ENCODE results near the gene TEX28. TPM values are rescaled to one million over a fixed set of nuclear protein-coding genes. Genes with fewer than 3 reads are reported as not detected.
"Not testable (repeated sequence)": the region's sequence is repeated elsewhere in the genome, so short reads cannot be mapped to it uniquely, and the experiment has no call there.

TEX28 gene
- total RNA-seq, 4 donors from 2014 or later, result not detected

DNA sequence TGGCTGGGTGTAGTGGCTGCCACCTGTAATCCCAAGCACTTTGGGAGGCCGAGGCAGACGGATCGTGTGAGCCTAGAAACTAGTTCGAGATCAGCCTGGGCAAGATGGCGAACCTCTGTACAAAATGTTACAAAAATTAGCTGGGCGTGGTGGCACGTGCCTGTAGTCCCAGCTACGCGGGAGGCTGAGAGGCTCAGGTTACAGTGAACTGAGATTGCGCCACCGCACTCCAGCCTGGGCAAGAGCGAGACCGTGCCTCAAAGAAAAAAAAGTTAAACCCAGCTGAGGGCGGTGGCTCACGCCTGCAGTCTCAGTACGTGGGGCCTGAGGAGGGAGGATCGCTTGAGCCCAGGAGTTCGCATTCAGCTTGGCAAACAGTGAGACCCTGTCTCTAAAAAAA lies 1.8 kb upstream of the TEX28 start:
- Histone ChIP-seq H3K4me1 (no peaks in the 10 kb centered on the region), H3K36me3 (no peaks in the 10 kb centered on the region), H3K27ac (no peak overlapping the region), H3K9me3 (no peaks in the 10 kb centered on the region), H3K4me3 (no peak overlapping the region), H3K27me3 (no peaks in the 10 kb centered on the region)
- WGBS, 2 donors, result 73 to 100% methylated on average over 3 to 13 of the region's 18 CpGs
- intact Hi-C loops (cut with DNase I), result no loop called here
- no peak for TF ChIP-seq POLR2A (IDR thresholded peaks at IDR 0.05)
- TF ChIP-seq CTCF (IDR thresholded peaks at IDR 0.05), result no peak
- no peak for DNase-seq

GRCh38 chrX:154295664-154296310 lies 863 bp upstream of the TEX28 start, which contains the start of gene TKTL1:
TSS of gene TKTL1 (plus strand) at chrX:154295795. CDS start at chrX:154295860, 65 bp downstream.
- Histone ChIP-seq H3K27me3 (no peaks in the 10 kb centered on the region), H3K4me3 (no peak within 1 kb of the TSS), H3K4me1 (no peaks in the 10 kb centered on the region), H3K27ac (no peak within 1 kb of the TSS), H3K9me3 (no peaks in the 10 kb centered on the region), H3K36me3 (no peaks in the 10 kb centered on the region)
- TF ChIP-seq CTCF (IDR thresholded peaks at IDR 0.05) (no peak), POLR2A (IDR thresholded peaks at IDR 0.05) (no peak)
- WGBS, 2 donors, result 60 to 100% methylated on average over 2 to 7 of the region's 37 CpGs
- no peak for DNase-seq
- intact Hi-C loops (cut with DNase I), result no loop called here

DNA sequence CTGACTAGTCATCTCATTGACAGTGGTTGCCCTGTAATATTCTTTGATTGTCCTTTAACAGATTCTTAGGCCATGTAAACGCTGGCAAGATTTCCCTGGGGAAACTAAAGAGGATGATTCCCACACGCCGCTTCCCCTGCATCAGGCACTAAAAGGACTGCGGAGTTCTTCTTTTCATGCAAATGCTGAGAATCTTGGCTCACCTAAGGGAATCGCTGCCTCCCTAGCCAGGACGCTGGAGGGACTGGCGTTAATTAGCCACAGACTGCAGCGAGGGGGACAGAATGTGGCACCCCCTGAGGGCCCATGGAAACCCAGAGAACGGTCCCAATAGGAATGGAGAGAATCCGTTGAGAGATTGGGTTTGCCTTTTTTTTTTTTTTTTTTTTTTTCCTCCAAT lies 8.5 kb downstream of the TEX28 start:
- H3K4me1 ChIP-seq; H3K27ac ChIP-seq; H3K9me3 ChIP-seq; H3K27me3 ChIP-seq; intact Hi-C loops (cut with DNase I); H3K4me3 ChIP-seq; DNase-seq; H3K36me3 ChIP-seq: not testable (repeated sequence)
- WGBS, 2 donors, result no CpG with 5 or more reads among the region's 10 CpGs

DNA sequence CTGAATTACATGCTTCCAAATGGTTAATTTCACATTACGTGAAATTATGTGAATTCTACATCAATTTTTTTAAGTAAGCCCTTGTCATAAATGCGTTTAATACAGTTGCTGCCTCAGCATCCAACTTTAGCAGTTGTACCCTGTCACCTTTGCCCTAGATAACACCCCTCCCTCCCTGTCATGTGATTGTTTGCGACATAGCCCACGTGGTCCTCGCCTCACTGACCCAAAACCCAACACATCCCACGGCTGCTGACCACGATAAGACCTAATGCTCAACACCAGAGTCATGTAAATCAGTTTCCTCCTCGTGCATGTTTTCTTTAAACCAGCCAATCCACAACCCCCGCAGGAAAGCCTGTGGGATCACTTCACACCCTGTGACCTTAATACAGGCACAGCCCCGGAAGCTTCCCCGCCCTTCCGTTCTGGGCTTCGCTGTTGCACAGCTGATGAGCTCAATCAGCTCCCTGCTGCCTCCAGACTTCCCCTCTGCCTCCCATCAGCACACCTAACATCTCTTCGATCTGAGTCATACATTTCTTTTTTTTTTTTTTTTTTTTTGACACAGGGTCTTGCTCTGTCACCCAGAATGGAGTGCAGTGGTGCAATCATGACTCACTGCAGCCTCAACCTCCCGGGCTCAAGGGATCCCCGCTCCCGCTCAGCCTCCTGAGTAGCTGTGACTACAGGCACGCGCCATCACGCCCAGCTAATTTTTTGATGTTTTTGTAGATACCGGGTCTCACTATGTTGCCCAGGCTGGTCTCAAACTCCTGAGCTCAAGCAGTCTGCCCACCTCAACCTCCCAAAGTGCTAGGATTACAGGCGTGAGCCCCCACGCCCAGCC lies 10.2 kb downstream of the TEX28 start:
- H3K9me3 ChIP-seq; H3K36me3 ChIP-seq; H3K27me3 ChIP-seq; H3K4me3 ChIP-seq; intact Hi-C loops (cut with DNase I); DNase-seq; H3K27ac ChIP-seq; H3K4me1 ChIP-seq: not testable (repeated sequence)
- no CpG with 5 or more reads among the region's 23 CpGs for WGBS, 2 donors

- H3K36me3 ChIP-seq; H3K4me3 ChIP-seq; intact Hi-C loops (cut with DNase I); H3K27ac ChIP-seq; H3K4me1 ChIP-seq; H3K9me3 ChIP-seq; DNase-seq; H3K27me3 ChIP-seq: not testable (repeated sequence)
- no CpG with 5 or more reads among the region's 3 CpGs for WGBS, 2 donors
Observed at GRCh38 chrX:154269245-154269644, 25.7 kb downstream of the TEX28 start.

DNA sequence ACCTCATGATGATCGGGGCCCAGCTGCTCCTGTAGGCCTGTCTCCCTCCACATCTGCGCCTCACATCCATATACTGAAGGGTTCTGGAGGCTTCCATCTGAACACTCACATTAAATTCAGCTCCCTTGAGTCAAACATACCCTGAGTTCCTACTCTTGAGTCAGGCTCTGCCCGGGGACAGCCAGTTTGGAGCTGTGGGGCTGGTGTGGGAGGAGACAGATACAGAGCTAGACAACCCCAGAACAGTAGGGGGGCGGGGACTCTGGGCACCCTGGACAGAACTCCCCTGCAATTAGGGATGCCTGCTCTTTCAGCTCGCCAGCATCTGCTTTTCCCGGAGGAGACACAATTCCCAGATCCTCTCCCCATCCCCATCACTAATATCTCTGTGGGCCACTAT lies 31.9 kb downstream of the TEX28 start:
- DNase-seq; intact Hi-C loops (cut with DNase I); H3K4me1 ChIP-seq; H3K9me3 ChIP-seq; H3K4me3 ChIP-seq; H3K36me3 ChIP-seq; H3K27me3 ChIP-seq; H3K27ac ChIP-seq: not testable (repeated sequence)
- WGBS, 2 donors, result no CpG with 5 or more reads among the region's 6 CpGs

- H3K4me1 ChIP-seq; H3K4me3 ChIP-seq; H3K9me3 ChIP-seq; H3K27me3 ChIP-seq; H3K36me3 ChIP-seq; H3K27ac ChIP-seq; intact Hi-C loops (cut with DNase I); DNase-seq: not testable (repeated sequence)
- no CpG with 5 or more reads among the region's 10 CpGs for WGBS, 2 donors
Observed at GRCh38 chrX:154258711-154259110, 36.2 kb downstream of the TEX28 start.

DNA sequence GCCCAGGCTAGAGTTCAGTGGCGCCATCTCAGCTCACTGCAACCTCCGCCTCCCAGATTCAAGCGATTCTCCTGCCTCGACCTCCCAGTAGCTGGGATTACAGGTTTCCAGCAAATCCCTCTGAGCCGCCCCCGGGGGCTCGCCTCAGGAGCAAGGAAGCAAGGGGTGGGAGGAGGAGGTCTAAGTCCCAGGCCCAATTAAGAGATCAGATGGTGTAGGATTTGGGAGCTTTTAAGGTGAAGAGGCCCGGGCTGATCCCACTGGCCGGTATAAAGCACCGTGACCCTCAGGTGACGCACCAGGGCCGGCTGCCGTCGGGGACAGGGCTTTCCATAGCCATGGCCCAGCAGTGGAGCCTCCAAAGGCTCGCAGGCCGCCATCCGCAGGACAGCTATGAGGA lies 37.6 kb downstream of the TEX28 start, which contains the start of gene OPN1MW3:
Gene OPN1MW3 (plus strand): TSS at position 301 of the 400 bp plus-strand sequence. CDS start 38 bp downstream, at position 339.
- intact Hi-C loops (cut with DNase I); DNase-seq; H3K4me1 ChIP-seq; H3K27ac ChIP-seq; H3K36me3 ChIP-seq; H3K27me3 ChIP-seq; H3K4me3 ChIP-seq; H3K9me3 ChIP-seq: not testable (repeated sequence)
- whole genome bisulfite sequencing, 2 donors, result no CpG with 5 or more reads among the region's 17 CpGs

DNA sequence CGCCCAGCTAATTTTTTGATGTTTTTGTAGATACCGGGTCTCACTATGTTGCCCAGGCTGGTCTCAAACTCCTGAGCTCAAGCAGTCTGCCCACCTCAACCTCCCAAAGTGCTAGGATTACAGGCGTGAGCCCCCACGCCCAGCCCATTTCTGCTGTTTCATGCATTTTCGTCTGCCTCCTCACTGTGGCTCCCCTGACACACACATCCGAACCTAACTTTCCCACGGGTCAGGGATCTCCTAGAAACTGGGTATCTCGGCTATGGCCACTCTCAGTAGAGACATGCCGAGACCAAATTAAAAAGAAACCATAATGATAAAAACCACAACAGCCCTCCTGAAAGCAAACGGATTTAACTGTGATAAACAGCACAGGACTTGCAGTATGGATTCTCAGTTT lies 46.8 kb downstream of the TEX28 start:
- H3K27ac ChIP-seq; H3K27me3 ChIP-seq; H3K4me3 ChIP-seq; H3K4me1 ChIP-seq; intact Hi-C loops (cut with DNase I); DNase-seq; H3K36me3 ChIP-seq; H3K9me3 ChIP-seq: not testable (repeated sequence)
- WGBS, 2 donors, result no CpG with 5 or more reads among the region's 10 CpGs

DNA sequence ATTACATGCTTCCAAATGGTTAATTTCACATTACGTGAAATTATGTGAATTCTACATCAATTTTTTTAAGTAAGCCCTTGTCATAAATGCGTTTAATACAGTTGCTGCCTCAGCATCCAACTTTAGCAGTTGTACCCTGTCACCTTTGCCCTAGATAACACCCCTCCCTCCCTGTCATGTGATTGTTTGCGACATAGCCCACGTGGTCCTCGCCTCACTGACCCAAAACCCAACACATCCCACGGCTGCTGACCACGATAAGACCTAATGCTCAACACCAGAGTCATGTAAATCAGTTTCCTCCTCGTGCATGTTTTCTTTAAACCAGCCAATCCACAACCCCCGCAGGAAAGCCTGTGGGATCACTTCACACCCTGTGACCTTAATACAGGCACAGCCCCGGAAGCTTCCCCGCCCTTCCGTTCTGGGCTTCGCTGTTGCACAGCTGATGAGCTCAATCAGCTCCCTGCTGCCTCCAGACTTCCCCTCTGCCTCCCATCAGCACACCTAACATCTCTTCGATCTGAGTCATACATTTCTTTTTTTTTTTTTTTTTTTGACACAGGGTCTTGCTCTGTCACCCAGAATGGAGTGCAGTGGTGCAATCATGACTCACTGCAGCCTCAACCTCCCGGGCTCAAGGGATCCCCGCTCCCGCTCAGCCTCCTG lies 47.4 kb downstream of the TEX28 start:
- H3K4me3 ChIP-seq; H3K27me3 ChIP-seq; H3K9me3 ChIP-seq; H3K27ac ChIP-seq; H3K4me1 ChIP-seq; H3K36me3 ChIP-seq; DNase-seq; intact Hi-C loops (cut with DNase I): not testable (repeated sequence)
- no CpG with 5 or more reads among the region's 17 CpGs for WGBS, 2 donors
